ENCODE results near the gene PXT1.
"Not testable (repeated sequence)": the region's sequence is repeated elsewhere in the genome, so short reads cannot be mapped to it uniquely, and the experiment has no call there.

PXT1 gene, protein sequence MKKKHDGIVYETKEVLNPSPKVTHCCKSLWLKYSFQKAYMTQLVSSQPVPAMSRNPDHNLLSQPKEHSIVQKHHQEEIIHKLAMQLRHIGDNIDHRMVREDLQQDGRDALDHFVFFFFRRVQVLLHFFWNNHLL

GRCh38 chr6:36442671-36443470 lies at the start of gene PXT1, which contains the start of gene KCTD20:
Gene PXT1, minus strand, starts transcription at chr6:36442854. Its CDS starts 16,772 bp downstream, at chr6:36426082.
Gene KCTD20, plus strand, starts transcription at chr6:36443000. Its CDS starts 27,098 bp downstream, at chr6:36470098.
- DNase-seq (ENCODE audit: low spot score), result peak; percentile 68

- DNase-seq (ENCODE audit: low spot score), result no peak
Observed at GRCh38 chr6:36492092-36492491, 49.4 kb upstream of the PXT1 start.

- DNase-seq (ENCODE audit: low spot score), result no peak
Observed at GRCh38 chr6:36491378-36491965, 48.8 kb upstream of the PXT1 start.

- DNase-seq (ENCODE audit: low spot score), result no peak
Observed at GRCh38 chr6:36489426-36489825, 46.8 kb upstream of the PXT1 start.

- DNase-seq (ENCODE audit: low spot score), result no peak
Observed at GRCh38 chr6:36488221-36488620, 45.6 kb upstream of the PXT1 start.

DNA sequence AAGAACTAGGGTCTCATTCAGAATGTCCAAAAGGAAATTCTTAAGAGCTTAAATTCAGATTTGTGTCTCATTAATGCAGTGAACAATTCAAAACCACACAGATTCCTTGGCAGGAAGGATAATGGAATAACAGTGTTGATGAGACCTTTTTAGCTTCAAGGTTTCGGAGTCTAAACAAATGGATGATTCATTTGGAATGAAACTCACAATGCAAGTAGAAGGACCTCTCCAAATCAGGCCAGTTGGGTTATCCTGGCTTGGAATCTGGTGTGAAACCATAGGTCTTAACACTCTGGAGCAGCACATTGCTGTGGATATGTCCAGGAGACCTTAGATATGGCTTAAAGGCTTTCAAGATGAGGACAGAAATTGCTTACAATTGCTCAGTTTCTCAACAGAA lies 45.0 kb upstream of the PXT1 start:
- DNase-seq (ENCODE audit: low spot score), result no peak

DNA sequence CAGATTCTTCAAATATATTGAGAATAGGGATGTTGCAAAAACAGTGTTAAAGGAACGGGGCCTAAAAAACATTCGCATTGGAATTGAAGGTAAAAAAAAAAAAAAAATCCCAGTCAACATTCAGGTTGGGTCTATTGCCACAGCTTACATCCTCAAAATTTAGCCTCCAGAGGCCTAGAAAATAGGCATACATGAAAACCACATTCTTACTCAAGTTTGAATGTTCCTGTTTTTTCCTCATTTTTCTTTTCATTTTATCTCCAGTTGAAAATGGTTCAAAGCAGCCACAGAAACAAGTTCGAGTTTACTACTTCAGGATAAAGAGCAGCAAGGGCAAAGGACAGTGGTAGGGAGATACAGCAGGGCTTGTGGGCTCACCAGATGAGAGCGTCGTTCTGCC lies 42.1 kb upstream of the PXT1 start:
- DNase-seq (ENCODE audit: low spot score), result no peak

DNA sequence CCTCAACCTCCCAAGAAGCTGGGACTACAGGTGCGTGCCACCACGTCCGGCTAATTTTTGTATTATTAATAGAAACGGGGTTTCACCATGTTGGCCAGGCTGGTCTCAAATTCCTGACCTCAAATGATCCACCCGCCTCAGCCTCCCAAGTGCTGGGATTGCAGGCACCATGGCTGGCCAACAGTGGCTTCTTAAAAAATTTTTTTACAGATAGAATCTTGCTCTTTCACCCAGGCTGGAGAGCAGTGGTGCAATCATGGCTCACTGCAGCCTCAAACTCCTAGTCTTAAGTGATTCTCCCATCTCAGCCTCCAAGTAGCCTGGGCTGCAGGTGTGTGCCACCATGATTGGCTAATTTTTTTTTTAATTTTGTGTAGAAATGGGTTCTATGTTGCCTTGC lies 40.7 kb upstream of the PXT1 start:
- DNase-seq (ENCODE audit: low spot score), result not testable (repeated sequence)

DNA sequence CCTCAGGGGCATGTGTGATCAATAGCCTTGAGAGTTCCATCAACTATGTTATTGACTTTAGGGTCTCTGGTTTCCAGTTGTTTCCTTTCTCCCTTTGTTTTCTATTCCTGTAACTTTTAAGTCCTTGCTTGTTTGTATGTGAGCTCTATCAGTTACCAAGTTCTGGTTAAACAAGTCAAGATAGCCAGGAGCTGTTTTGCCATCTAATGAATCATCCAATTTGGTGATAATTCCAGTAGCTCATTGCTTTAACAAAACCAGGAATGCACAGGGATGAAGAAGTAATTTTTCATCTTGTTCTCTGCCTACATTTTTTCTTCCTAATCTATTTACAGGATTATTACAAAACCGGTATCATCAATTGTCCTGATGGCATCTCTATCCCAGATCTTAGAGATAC lies 36.6 kb upstream of the PXT1 start:
- DNase-seq (ENCODE audit: low spot score), result no peak

DNA sequence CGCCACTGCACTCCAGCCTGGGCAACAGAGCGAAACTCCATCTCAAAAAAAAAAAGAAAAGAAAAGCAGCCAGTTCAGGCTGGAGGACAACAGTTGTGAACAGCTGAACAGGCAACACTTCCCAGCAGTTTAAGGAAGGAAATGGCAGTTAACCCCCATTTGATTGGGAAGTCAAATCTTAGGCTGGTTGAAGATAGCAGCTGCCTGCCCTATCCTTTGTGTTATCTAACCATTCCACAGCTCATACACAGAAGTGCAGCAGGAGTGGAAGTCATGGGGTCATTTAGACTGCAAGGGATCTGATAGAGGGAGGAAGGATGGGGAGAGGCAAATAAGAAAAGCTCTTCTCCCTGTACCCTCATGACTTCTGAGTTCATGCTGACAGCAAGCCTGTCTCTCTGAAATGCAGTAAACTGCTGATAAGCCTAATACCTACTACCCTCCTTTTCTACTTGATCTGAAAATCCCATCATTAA lies 35.4 kb upstream of the PXT1 start:
- no peak for DNase-seq (ENCODE audit: low spot score)

DNA sequence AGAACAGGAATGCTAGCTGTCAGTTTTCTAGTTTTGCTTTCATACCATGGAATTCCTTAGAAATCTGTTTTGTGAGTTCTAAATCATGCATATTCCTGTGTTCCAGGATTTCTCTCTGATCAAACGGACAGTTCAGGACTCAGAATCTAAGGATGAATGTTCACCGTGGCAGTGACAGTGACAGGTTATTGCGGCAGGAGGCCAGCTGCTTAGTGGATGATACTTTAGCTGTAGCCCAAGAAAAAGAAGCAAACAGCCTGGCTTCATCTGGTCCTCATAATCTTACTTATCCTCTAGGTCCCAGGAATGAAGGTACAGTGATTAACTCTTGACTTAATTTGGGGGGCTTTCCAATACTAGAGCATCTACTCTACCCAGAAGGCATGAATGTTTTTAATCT lies 27.3 kb upstream of the PXT1 start:
- DNase-seq (ENCODE audit: low spot score), result no peak

GRCh38 chr6:36469148-36469661 lies 26.6 kb upstream of the PXT1 start:
- no peak for DNase-seq (ENCODE audit: low spot score)

DNA sequence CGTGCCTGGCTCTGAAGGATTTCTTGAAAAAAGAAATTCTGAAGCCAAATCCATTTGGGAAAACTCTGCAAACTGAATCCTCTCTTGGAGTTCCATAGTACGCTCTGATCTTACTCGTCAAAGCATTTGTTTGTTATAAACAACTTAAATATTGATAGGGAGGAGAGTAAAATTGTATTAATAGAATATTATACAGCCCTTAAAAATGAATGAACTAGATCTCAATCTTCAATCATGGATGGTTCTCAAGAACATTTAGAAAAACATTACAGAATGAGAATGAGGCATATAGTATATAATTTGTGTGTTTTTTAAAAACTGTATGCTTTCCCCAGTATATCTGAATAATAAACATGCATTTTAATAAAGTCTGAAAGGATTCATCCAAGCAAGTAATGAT lies 25.0 kb upstream of the PXT1 start:
- DNase-seq (ENCODE audit: low spot score), result no peak

DNA sequence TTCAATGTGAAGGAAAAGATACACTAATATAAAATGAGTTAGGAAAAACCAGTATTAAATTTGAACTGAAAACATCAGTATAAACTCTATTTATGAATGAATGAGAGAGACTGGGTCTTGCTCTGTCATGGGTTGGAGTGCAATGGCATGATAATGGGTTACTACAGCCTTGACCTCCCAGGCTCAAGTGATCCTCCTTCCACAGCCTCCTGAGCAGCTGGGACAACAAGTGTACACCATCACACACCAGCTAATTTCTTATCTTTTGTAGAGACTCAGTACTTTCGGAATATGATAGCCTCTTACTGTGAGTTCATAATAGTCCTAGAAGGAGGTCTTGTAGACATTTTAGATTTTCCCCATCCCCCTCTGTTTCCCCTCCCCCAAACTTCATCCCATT lies 21.6 kb upstream of the PXT1 start:
- no peak for DNase-seq (ENCODE audit: low spot score)

DNA sequence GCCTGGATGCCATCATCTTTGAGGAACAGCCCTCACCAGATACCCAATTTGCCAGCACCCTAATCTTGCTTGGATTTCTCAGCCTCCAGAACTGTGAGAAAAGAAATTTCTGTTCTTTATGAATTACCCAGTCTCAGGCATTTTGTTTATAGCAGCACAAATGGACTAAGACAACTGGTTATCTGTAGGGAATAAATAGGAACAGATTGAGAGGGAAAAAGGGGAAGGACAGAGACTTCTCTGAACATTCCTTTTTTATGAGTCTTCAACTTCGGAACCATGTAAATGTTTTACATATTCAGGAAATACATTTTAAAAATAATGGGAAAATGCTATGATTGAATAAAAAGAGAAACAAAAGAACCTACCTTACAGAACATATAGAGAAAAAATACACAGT lies 21.0 kb upstream of the PXT1 start:
- no peak for DNase-seq (ENCODE audit: low spot score)

DNA sequence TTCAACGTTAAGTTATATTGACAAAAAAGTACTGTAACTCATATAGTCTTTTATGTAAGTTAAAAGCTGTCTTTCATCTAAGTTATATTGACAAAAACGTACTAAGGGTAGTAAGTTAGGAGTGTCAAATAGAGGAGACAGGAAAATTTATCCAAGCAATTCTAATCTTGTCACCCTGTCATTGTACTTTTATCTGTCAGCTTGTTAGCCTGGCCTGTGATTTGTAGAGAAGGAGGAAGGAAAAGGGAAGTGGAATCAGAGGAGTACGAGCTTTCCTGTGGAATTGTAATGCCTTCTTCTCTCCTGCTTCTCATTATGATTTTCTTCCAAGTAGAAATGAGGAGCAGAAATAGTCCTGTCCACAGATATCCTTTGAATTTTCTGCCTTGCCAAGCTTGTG lies 19.0 kb upstream of the PXT1 start:
- no peak for DNase-seq (ENCODE audit: low spot score)

- no peak for DNase-seq (ENCODE audit: low spot score)
Observed at GRCh38 chr6:36460916-36461315, 18.3 kb upstream of the PXT1 start.

DNA sequence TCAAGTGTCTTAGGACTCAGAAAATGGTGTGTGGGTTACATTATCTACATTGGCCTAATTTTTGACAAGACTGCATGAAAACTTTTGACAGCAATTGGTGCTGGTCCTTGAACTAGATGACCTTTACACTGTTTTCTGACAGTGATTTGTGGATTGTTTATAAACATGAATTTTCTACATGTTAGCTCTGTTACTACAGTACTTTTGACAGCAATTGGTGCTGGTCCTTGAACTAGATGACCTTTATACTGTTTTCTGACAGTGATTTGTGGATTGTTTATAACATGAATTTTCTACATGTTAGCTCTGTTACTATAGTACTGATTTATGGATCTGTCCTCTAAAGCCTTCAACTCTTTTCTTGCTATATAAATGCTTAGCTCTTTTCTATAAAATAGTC lies 16.8 kb upstream of the PXT1 start:
- no peak for DNase-seq (ENCODE audit: low spot score)

GRCh38 chr6:36455486-36456027 lies 12.9 kb upstream of the PXT1 start:
- DNase-seq (ENCODE audit: low spot score), result no peak

GRCh38 chr6:36452897-36453296 lies 10.2 kb upstream of the PXT1 start:
- DNase-seq (ENCODE audit: low spot score), result not testable (repeated sequence)

DNA sequence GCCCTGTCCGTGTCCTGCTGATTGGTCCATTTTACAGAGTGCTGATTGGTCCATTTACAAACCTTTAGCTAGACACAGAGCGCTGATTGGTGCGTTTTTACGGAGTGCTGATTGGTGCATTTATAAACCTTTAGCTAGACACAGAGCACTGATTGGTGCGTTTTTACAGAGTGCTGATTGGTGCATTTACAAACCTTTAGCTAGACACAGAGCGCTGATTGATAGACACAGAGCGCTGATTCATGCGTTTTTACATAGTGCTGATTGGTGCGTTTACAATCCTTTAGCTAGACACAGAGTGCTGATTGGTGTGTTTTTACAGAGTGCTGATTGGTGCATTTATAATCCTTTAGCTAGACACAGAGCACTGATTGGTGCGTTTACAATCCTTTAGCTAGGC lies 6.5 kb upstream of the PXT1 start:
- DNase-seq (ENCODE audit: low spot score), result not testable (repeated sequence)

GRCh38 chr6:36445621-36446020 lies 3.0 kb upstream of the PXT1 start:
- DNase-seq (ENCODE audit: low spot score), result no peak

DNA sequence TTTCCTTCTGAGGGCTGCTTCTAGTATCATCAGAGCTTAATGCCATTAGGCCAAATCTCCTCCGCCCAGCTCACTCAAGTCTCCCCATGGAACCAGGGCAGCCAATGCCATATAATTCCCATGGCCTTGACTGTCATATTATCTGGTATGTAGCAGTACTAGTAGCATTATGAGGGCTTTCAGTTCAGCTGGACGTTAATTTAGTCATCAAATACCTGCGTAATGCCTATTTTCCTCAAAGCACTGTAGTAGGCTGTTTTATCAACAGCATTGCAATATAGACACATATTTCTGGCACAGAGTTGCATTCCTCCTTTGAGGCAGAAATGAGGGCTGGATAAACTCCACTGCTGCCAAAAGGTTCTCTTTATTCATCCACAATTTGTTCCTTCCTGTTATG lies 1.8 kb upstream of the PXT1 start:
- no peak for DNase-seq (ENCODE audit: low spot score)
